ENCODE results near the gene MZT2B. TPM values are rescaled to one million over a fixed set of nuclear protein-coding genes. Genes with fewer than 3 reads are reported as not detected.
"Not testable (repeated sequence)": the region's sequence is repeated elsewhere in the genome, so short reads cannot be mapped to it uniquely, and the experiment has no call there.

Gene MZT2B
- total RNA-seq, 1 experiment from 2014 or later, result 198 TPM

DNA sequence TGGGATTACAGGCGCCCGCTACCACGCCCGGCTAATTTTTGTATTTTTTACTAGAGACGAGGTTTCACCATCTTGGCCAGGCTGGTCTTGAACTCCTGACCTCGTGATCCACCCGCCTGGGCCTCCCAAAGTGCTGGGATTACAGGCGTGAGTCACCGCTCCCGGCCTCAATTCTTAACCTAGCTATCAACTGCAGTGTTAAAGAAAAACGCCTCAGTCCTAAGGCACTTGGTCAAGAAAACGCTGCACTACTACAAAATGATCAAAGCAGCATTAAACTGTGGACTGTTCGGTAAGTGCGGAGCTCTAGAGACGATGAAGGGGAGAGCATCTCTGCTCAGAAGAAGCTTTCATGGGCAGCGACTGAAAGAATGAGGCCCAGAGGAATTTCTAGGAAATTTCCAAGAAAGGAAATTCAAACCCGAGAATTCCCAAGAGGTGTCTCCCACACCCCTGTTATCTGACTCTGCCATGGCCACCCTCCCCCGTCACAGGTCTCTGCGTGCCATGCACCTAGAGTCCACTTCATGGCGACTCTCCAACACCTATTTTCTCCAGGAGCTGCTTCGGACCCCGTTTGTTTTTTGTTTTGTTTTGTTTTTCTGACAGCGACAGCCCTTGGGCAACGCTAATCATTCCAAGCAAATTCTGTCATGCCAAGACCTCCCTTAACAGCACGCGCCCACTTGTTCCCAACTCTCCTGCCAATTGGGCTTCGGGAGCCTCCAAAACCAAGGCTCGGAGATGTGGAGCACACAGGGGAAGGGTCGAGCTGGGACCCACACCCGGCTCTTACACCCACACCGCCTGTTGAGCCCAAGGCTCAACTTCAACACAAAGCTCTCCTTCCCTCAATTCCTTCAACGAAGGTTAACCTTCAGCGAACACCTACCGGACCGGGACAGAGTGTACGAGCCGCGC, 1.4 kb upstream of the MZT2B start:
- H4K8ac ChIP-seq (replicated peaks; ENCODE audit: insufficient read length, low read depth, low read length); H4K20me1 ChIP-seq (ENCODE audit: control insufficient read depth, insufficient read depth, insufficient read length); H3K9me3 ChIP-seq (ENCODE audit: control insufficient read depth, low read depth, low read length); H3K23ac ChIP-seq (ENCODE audit: insufficient read length, low read depth, low read length); H3K27me3 ChIP-seq (ENCODE audit: insufficient read depth, low read length); H3T11ph ChIP-seq (ENCODE audit: low read length); H2BK12ac ChIP-seq (ENCODE audit: insufficient read length, low read depth, low read length); H2BK120ac ChIP-seq (ENCODE audit: low read depth, low read length, poor library complexity, severe bottlenecking); H2AK5ac ChIP-seq (ENCODE audit: insufficient read length, low read length); H4K5ac ChIP-seq (ENCODE audit: insufficient read length, low read depth, low read length); H2BK5ac ChIP-seq (ENCODE audit: insufficient read length, low read length); H3K9me3 Mint-ChIP-seq; H3K23me2 ChIP-seq (ENCODE audit: insufficient read length, low read depth, low read length, poor library complexity, severe bottlenecking); H3K56ac ChIP-seq (ENCODE audit: insufficient read length, low read depth, low read length); H2BK20ac ChIP-seq (ENCODE audit: low read depth, low read length, poor library complexity, severe bottlenecking); H3K27ac ChIP-seq (ENCODE audit: insufficient read length, low read depth, low read length); H3K79me1 ChIP-seq (ENCODE audit: insufficient read depth, low read depth, low read length, poor library complexity, severe bottlenecking); H3K27me3 Mint-ChIP-seq (ENCODE audit: low read depth); DNase-seq; H2BK15ac ChIP-seq (ENCODE audit: low read depth, low read length); H3K4me1 ChIP-seq (ENCODE audit: insufficient read depth, low read length); H2AFZ ChIP-seq (ENCODE audit: low read length): not testable (repeated sequence)
- H3K27ac Mint-ChIP-seq, result peak overlapping the region; percentile 96 to 98 (median 98)
- no CpG with 5 or more reads among the region's 38 CpGs for WGBS (ENCODE audit: extremely low coverage, insufficient read length, low lambda C conversion rate)
- H3K79me2 ChIP-seq (ENCODE audit: insufficient read depth, low read length), result peaks cover 28% of the 10 kb centered on the region; the same call in 1 of the 2 replicates
- peaks cover 4 to 13% of the 10 kb centered on the region in 2 experiments; a peak in 3 of 4 replicates for H3K4me1 Mint-ChIP-seq
- H3K14ac ChIP-seq (ENCODE audit: insufficient read depth, low read length), result peak overlapping the region; percentile 90
- H3K36me3 Mint-ChIP-seq (ENCODE audit: insufficient read depth in 1 of 3, low read depth in 3 of 3), result peaks cover 8 to 21% (median 15%) of the 10 kb centered on the region in 3 experiments; a peak in 6 of 7 replicates
- H3K4me2 ChIP-seq (ENCODE audit: insufficient read depth, insufficient read length, low read length), result peak overlapping the region; percentile 70
- peak overlapping the region; percentile 97 for H3K9ac ChIP-seq (ENCODE audit: extremely low read depth, insufficient read length, low read length)
- H3K18ac ChIP-seq (ENCODE audit: insufficient read length, low read depth, low read length), result peak overlapping the region; percentile 55
- peak overlapping the region; percentile 97 to 99 for H3K4me3 Mint-ChIP-seq
- H4K91ac ChIP-seq (ENCODE audit: insufficient read length, low read depth, low read length), result peak overlapping the region; percentile 49
- H3K4ac ChIP-seq (ENCODE audit: low read depth, low read length), result 0 out of 2 replicates have a peak overlapping the region, but pooled peaks have one; percentile 42

Measured in H9 (cell line).